GM23248 (cell line): ENCODE data around the gene SGCE. TPM values are rescaled to one million over a fixed set of nuclear protein-coding genes. Genes with fewer than 3 reads are reported as not detected.

Experiments
- DNase-seq: peaks from one replicate; pipeline ENCODE4 v3.0.0-alpha.2; 2015
- H2AFZ ChIP-seq: fragments of 200-600 bp; sonication (generic); 2 replicates; pipeline ENCODE4 v1.6.1; 2016; ENCODE audit warnings: antibody characterized with exemption
- H3F3A ChIP-seq: fragments of 200-600 bp; sonication (generic); 2 replicates; pipeline ENCODE4 v1.6.1; 2016; ENCODE audit warnings: mild to moderate bottlenecking, antibody characterized with exemption, mixed run types; ENCODE audit not compliant: insufficient read depth
- H3K27ac ChIP-seq: fragments of 200-600 bp; sonication (generic); 2 replicates; pipeline ENCODE4 v1.5.1; 2016; ENCODE audit warnings: mild to moderate bottlenecking
- H3K27me3 ChIP-seq: fragments of 200-600 bp; sonication (generic); replicated peaks from 2 replicates; pipeline ENCODE4 v1.6.1; 2016; ENCODE audit warnings: mild to moderate bottlenecking; ENCODE audit not compliant: insufficient read depth
- H3K36me3 ChIP-seq: fragments of 200-600 bp; sonication (generic); 2 replicates; pipeline ENCODE4 v1.6.1; 2016; ENCODE audit warnings: low read depth, mild to moderate bottlenecking
- H3K4me1 ChIP-seq: fragments of 200-600 bp; sonication (generic); 2 replicates; pipeline ENCODE4 v1.6.1; 2016; ENCODE audit warnings: mild to moderate bottlenecking; ENCODE audit not compliant: insufficient read depth
- H3K4me2 ChIP-seq: fragments of 200-600 bp; sonication (generic); one replicate; pipeline ENCODE4 v1.6.1; 2016; ENCODE audit warnings: mild to moderate bottlenecking; ENCODE audit not compliant: unreplicated experiment
- H3K4me3 ChIP-seq: fragments of 200-600 bp; sonication (generic); 2 replicates; pipeline ENCODE4 v1.5.1; 2016; ENCODE audit warnings: mild to moderate bottlenecking
- H3K79me2 ChIP-seq: fragments of 200-600 bp; sonication (generic); 2 replicates; pipeline ENCODE4 v1.6.1; 2016; ENCODE audit warnings: mild to moderate bottlenecking; ENCODE audit not compliant: insufficient read depth
- H3K9ac ChIP-seq: fragments of 200-600 bp; sonication (generic); 2 replicates; pipeline ENCODE4 v1.6.1; 2016; ENCODE audit warnings: mild to moderate bottlenecking
- H3K9me2 ChIP-seq: fragments of 200-600 bp; sonication (generic); 2 replicates; pipeline ENCODE4 v1.6.1; 2016; ENCODE audit warnings: mixed run types, mild to moderate bottlenecking, moderate library complexity; ENCODE audit not compliant: insufficient read depth
- H3K9me3 ChIP-seq: fragments of 200-600 bp; sonication (generic); one replicate; pipeline ENCODE4 v1.6.1; 2017; ENCODE audit warnings: low read depth
- H4K20me1 ChIP-seq: fragments of 200-600 bp; sonication (generic); 2 replicates; pipeline ENCODE4 v1.6.0; 2016; ENCODE audit not compliant: insufficient read depth
- EZH2 ChIP-seq: fragments of 200-600 bp; sonication (generic); IDR thresholded peaks from 2 replicates; pipeline ENCODE4 v1.6.1; 2018; ENCODE audit warnings: antibody characterized with exemption, mild to moderate bottlenecking; ENCODE audit not compliant: insufficient read depth, poor library complexity, severe bottlenecking
- EZH2phosphoT487 ChIP-seq: fragments of 200-600 bp; sonication (generic); IDR thresholded peaks from 2 replicates; pipeline ENCODE4 v1.6.1; 2018; ENCODE audit warnings: antibody characterized with exemption, moderate library complexity, mild to moderate bottlenecking, low read depth; ENCODE audit not compliant: insufficient read depth
- WGBS, 2 experiments: methylation state at CpG; one replicate each; pipeline ENCODE4 v1.1.6; 2015 to 2017; ENCODE audit warnings: low lambda C conversion rate in 2 of 2, low coverage in 1 of 2; ENCODE audit errors: missing lambda C conversion rate in 2 of 2; 5-methylcytosine and 5-hydroxymethylcytosine counted together
- in situ Hi-C: fragments of 300-500 bp; cut with MboI; formaldehyde crosslinking; loops from 2 replicates; pipeline ENCODE4 v1.15.0; 2020
- polyA plus RNA-seq: library from polyadenylated mRNA; unstranded; fragments of >200 nt; fragmentation: Nextera tagmentation; extraction: Ambion mirVana; gene quantifications from 2 replicates; pipeline ENCODE4 v1.2.1, GENCODE V29; 2016
- total RNA-seq: library from RNA; depleted of rRNA; stranded (reverse); fragments of >200 nt; shearing (Covaris generic); gene quantifications from 2 replicates; pipeline ENCODE4 v1.2.3, GENCODE V29; 2014

The SGCE gene
- total and polyA plus RNA-seq, 2 experiments from 2014 or later: 71.4 to 120 TPM

DNA sequence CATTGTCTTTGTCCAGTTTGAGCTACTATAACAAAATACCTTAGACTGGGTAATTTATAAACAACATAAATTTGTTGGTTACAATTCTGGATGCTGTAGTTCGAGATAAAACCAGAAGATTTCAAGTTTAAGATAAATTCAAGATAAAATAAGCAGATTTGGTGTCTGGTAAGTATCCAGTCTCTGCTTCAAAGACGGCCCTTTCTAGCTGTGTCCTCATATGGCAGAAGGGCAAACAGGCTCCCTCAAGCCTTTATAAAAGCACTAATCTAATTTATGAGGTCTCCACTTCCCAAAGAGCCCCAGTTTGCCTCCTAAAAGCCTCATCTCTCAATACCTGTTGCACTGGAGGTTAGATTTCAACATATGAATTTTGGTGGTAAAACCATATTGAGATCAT, 31.1 kb upstream of the SGCE start:
- Histone ChIP-seq H4K20me1 (no peaks in the 10 kb centered on the region), H3K9me2 (no peaks in the 10 kb centered on the region), H3K36me3 (no peaks in the 10 kb centered on the region), H3K27ac (no peak overlapping the region), H3K9me3 (no peaks in the 10 kb centered on the region), H3K4me2 (no peak overlapping the region), H3K4me1 (no peaks in the 10 kb centered on the region), H3K79me2 (no peaks in the 10 kb centered on the region), H3K9ac (no peak overlapping the region), H3F3A (no peaks in the 10 kb centered on the region), H3K4me3 (no peak overlapping the region), H2AFZ (no peak overlapping the region), H3K27me3 (no peaks in the 10 kb centered on the region)
- TF ChIP-seq EZH2phosphoT487: no peak
- TF ChIP-seq EZH2: no peak
- in situ Hi-C loops: no loop called here
- no peak for DNase-seq
- 48 to 61% methylated on average over 2 of the region's 2 CpGs for WGBS, 2 experiments

DNA sequence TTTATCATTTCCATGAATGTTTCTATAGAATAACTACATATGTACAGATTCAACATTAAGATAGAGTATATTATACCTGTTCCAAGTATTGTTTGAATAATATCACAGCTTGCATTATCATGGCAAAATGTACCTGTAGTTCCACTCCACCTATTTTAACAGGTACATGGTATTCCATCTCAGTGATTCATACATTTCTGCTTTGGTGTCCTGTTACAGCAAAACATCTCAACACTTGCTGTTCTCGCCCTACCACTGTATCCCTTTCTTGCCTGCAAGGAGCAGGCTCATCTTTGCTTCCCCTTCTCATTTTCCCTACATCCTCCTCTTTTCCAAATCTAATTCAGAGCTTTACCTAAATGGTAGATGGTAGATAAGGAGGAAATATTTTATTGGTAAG, 27.1 kb upstream of the SGCE start:
- WGBS, 2 experiments: 81 to 86% methylated on average over 1 of the region's 1 CpG
- no peaks in the 10 kb centered on the region for H3K79me2 ChIP-seq
- no peak overlapping the region for H3K4me2 ChIP-seq
- H3K27me3 ChIP-seq: no peaks in the 10 kb centered on the region
- H3K4me3 ChIP-seq: no peak overlapping the region
- H3K36me3 ChIP-seq: no peaks in the 10 kb centered on the region
- no peaks in the 10 kb centered on the region for H3F3A ChIP-seq
- in situ Hi-C loops: no loop called here
- H3K27ac ChIP-seq: no peak overlapping the region
- no peaks in the 10 kb centered on the region for H3K9me3 ChIP-seq
- TF ChIP-seq EZH2phosphoT487 (no peak), EZH2 (no peak)
- no peaks in the 10 kb centered on the region for H4K20me1 ChIP-seq
- H3K9me2 ChIP-seq: no peaks in the 10 kb centered on the region
- no peaks in the 10 kb centered on the region for H3K4me1 ChIP-seq
- no peak overlapping the region for H2AFZ ChIP-seq
- no peak for DNase-seq
- no peak overlapping the region for H3K9ac ChIP-seq

DNA sequence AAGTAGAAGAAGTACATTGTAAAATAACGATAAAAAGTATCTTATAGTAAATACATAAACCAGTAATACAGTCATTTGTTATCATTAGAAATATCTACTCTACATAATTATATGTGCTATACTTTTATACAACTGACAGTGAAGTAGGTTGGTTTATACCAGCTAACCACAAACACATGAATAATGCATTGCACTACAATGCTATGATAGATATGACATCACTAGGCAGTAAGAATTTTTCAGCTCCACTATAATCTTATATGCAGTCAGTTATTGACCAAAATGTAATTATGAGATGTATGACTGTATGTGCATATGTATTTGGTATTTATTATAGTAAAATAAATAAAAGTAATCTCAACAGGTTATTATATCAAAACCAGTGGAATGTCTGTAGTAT, 23.4 kb upstream of the SGCE start:
- Histone ChIP-seq H3K36me3 (no peaks in the 10 kb centered on the region), H3F3A (no peaks in the 10 kb centered on the region), H3K9ac (no peak overlapping the region), H3K79me2 (no peaks in the 10 kb centered on the region), H3K4me3 (no peak overlapping the region), H3K4me2 (no peak overlapping the region), H4K20me1 (no peaks in the 10 kb centered on the region), H3K9me2 (no peaks in the 10 kb centered on the region), H3K27ac (no peak overlapping the region), H3K27me3 (no peaks in the 10 kb centered on the region), H3K9me3 (no peaks in the 10 kb centered on the region), H2AFZ (no peak overlapping the region), H3K4me1 (no peaks in the 10 kb centered on the region)
- DNase-seq: no peak
- in situ Hi-C loops: no loop called here
- TF ChIP-seq EZH2 (no peak), EZH2phosphoT487 (no peak)
- 85 to 95% methylated on average over 1 of the region's 1 CpG for WGBS, 2 experiments

DNA sequence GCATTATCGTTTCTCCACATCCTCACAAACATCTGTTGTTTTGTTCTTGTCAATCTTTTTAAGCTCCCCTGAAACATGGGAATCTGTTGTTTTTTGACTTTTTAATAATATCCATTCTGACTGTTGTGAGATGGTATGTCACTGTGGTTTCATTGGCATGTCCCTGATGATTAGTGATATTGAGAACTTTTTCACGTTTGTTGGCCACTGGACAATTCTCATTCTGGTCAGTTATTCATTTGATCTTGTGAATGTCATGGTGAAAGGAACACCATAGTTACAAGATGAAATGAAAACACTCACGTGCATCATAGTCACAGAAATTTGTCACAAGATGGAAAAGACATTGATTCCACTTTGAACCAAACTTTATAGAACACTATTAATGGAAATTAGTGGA, 20.5 kb upstream of the SGCE start:
- no peaks in the 10 kb centered on the region for H3K36me3 ChIP-seq
- no peaks in the 10 kb centered on the region for H3F3A ChIP-seq
- TF ChIP-seq EZH2phosphoT487: no peak
- no peak for TF ChIP-seq EZH2
- no peaks in the 10 kb centered on the region for H3K27me3 ChIP-seq
- no peak overlapping the region for H3K4me2 ChIP-seq
- no peaks in the 10 kb centered on the region for H3K9me3 ChIP-seq
- H3K4me1 ChIP-seq: no peaks in the 10 kb centered on the region
- H3K4me3 ChIP-seq: no peak overlapping the region
- no peak overlapping the region for H2AFZ ChIP-seq
- no peaks in the 10 kb centered on the region for H3K79me2 ChIP-seq
- no peak for DNase-seq
- H4K20me1 ChIP-seq: no peaks in the 10 kb centered on the region
- in situ Hi-C loops: no loop called here
- no peak overlapping the region for H3K9ac ChIP-seq
- WGBS, 2 experiments: 58 to 61% methylated on average over 3 of the region's 3 CpGs
- no peaks in the 10 kb centered on the region for H3K9me2 ChIP-seq
- H3K27ac ChIP-seq: no peak overlapping the region

DNA sequence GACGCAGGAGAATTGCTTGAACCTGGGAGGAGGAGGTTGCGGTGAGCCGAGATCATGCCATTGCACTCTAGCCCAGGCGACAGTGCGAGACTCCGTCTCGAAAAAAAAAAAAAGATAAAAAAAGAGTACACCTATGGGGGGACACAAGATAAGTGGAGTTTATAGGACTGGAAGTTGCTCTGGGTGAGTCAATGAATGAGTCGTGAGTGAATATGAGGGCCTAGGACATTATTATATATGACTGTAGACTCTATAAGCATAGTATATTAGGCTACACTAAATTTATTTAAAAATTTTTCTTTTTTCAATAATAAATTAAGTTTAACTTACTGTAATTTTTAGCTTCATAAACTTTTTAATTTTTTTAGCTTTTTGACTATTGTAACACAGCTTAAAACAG, 19.4 kb upstream of the SGCE start:
- H3K9me3 ChIP-seq: no peaks in the 10 kb centered on the region
- no peaks in the 10 kb centered on the region for H3K4me1 ChIP-seq
- WGBS, 2 experiments: 86 to 91% methylated on average over 6 to 8 of the region's 8 CpGs
- no peaks in the 10 kb centered on the region for H3K27me3 ChIP-seq
- no peak overlapping the region for H2AFZ ChIP-seq
- no peaks in the 10 kb centered on the region for H3F3A ChIP-seq
- in situ Hi-C loops: no loop called here
- no peak overlapping the region for H3K4me3 ChIP-seq
- DNase-seq: no peak
- H4K20me1 ChIP-seq: no peaks in the 10 kb centered on the region
- no peaks in the 10 kb centered on the region for H3K79me2 ChIP-seq
- H3K36me3 ChIP-seq: no peaks in the 10 kb centered on the region
- no peak for TF ChIP-seq EZH2
- TF ChIP-seq EZH2phosphoT487: no peak
- no peak overlapping the region for H3K4me2 ChIP-seq
- H3K27ac ChIP-seq: no peak overlapping the region
- H3K9ac ChIP-seq: no peak overlapping the region
- H3K9me2 ChIP-seq: no peaks in the 10 kb centered on the region
